Retinal pigment epithelial cell (primary cell): Measurements from ENCODE around the gene LIPT1.

Experiments
- DNase-seq: peaks from one replicate; pipeline ENCODE4 v3.0.0-alpha.2; 2010; ENCODE audit warnings: low read depth
- H3K4me3 ChIP-seq: 2 replicates; pipeline ENCODE4 v1.5.1; 2011; ENCODE audit warnings: mild to moderate bottlenecking, low read length, control low read depth, moderate library complexity
- TF ChIP-seq, protein P1 (sequence below): conservative IDR thresholded peaks from 2 replicates; pipeline ENCODE4 v1.5.1; 2011; ENCODE audit warnings: low read depth, low read length, control low read depth, inconsistent platforms

Gene LIPT1

DNA sequence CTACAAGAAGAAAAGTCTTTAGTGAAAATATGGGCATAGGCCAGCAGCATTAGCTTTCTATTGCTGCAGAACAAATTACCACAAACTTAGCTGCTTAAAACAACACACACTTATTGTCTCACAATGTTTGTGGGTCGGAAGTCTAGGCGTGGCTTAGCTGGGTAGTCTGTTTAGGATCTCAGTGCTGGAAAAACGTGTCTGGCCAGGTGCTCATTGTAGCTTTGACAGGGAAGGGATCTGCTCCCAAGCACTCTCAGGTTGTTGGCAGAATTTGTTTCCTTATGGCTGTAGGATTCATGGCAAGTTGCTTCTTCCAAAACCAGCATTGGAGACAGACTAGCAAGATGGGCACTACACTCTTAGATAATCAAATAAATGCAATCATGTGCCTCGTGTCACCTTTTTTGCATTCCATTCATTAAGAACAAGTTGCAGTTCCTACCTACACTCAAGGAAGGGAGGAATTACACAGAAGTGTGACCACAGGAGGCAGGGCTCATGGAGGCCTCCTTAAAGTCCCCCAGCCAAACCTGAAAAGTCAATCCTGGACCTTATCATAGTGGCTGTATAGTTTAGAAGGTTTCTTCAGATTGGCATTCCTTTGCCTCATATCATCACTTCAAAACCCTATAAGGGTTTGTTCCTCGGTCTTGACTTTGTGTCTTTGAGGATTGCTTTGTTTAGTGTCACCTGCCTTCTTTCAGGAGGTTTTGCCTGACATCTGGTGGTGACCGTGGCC is 43.5 kb downstream of the LIPT1 start:
- TF ChIP-seq, protein P1, sequence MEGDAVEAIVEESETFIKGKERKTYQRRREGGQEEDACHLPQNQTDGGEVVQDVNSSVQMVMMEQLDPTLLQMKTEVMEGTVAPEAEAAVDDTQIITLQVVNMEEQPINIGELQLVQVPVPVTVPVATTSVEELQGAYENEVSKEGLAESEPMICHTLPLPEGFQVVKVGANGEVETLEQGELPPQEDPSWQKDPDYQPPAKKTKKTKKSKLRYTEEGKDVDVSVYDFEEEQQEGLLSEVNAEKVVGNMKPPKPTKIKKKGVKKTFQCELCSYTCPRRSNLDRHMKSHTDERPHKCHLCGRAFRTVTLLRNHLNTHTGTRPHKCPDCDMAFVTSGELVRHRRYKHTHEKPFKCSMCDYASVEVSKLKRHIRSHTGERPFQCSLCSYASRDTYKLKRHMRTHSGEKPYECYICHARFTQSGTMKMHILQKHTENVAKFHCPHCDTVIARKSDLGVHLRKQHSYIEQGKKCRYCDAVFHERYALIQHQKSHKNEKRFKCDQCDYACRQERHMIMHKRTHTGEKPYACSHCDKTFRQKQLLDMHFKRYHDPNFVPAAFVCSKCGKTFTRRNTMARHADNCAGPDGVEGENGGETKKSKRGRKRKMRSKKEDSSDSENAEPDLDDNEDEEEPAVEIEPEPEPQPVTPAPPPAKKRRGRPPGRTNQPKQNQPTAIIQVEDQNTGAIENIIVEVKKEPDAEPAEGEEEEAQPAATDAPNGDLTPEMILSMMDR, result no peak
- H3K4me3 ChIP-seq, result no peak overlapping the region
- no peak for DNase-seq

DNA sequence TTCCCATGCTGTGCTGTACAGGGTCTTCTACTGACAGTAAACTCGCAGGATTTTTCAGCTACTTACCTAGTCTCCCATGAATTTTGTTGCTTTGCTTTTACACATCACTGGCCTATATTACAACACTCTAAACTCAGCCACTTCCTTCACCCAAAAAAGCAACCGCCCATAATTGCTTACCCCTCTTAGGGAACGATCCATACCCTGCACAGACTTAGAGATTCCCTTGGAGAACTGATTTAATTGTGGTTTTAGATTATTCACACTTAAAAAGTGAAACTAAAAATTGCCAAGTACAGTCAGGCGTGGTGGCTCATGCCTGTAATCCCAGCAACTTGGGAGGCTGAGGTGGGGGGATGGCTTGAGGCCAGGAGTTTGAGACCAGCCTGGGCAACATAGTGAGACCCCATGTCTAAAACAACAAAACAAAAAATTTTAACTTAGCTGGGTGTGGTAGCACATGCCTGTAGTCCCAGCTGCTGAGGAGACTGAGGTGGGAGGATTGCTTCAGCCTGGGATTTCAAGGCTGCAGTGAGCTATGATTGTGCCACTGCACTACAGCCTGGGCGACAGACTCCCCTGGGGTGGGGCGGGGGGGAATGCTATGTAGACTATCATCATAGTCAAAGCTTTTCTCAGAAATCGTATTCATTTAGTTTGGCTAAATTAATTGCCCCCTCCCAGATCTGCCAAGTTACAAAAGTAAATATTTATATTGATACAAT is 45.5 kb downstream of the LIPT1 start:
- TF ChIP-seq, protein P1, result no peak
- no peak for DNase-seq
- H3K4me3 ChIP-seq, result no peak overlapping the region

- no peak overlapping the region for H3K4me3 ChIP-seq
- TF ChIP-seq, protein P1, result peak; percentile 21
- DNase-seq, result no peak
Observed at GRCh38 chr2:99201959-99202678, 47.4 kb downstream of the LIPT1 start.

GRCh38 chr2:99205491-99205890 is 50.7 kb downstream of the LIPT1 start:
- H3K4me3 ChIP-seq, result no peak overlapping the region
- no peak for DNase-seq
- TF ChIP-seq, protein P1, result no peak
